Stimulated activated CD4-positive, alpha-beta T cell treated with anti-CD3 and anti-CD28 coated beads, Interleukin-12 subunit alpha, Interleukin-12 subunit beta, amount 100 ng/mL, for 4 hours (primary cell): ENCODE results near the gene TF.
"Not testable (repeated sequence)": the region's sequence is repeated elsewhere in the genome, so short reads cannot be mapped to it uniquely, and the experiment has no call there.

Source experiments
- DNase-seq: peaks from one replicate; pipeline ENCODE4 v3.0.0-alpha.2; 2020

TF gene

GRCh38 chr3:133767607-133768006 lies 21.4 kb downstream of the TF start:
- no peak for DNase-seq

GRCh38 chr3:133769536-133769935 lies 23.3 kb downstream of the TF start:
- DNase-seq: no peak

GRCh38 chr3:133773732-133774131 lies 27.5 kb downstream of the TF start:
- no peak for DNase-seq

GRCh38 chr3:133775309-133775708 lies 29.1 kb downstream of the TF start:
- no peak for DNase-seq

GRCh38 chr3:133775835-133776234 lies 29.6 kb downstream of the TF start:
- no peak for DNase-seq

- DNase-seq: no peak
Measured at GRCh38 chr3:133776794-133777438, 30.7 kb downstream of the TF start.

GRCh38 chr3:133777807-133778568 lies 31.8 kb downstream of the TF start:
- no peak for DNase-seq

- DNase-seq: no peak
Measured at GRCh38 chr3:133779626-133780203, 33.5 kb downstream of the TF start.

- DNase-seq: not testable (repeated sequence)
Measured at GRCh38 chr3:133780756-133781155, 34.6 kb downstream of the TF start.

GRCh38 chr3:133781570-133781969 lies 35.4 kb downstream of the TF start:
- no peak for DNase-seq

GRCh38 chr3:133782454-133782853 lies 36.3 kb downstream of the TF start:
- no peak for DNase-seq

GRCh38 chr3:133783762-133784161 lies 37.6 kb downstream of the TF start:
- DNase-seq: no peak

GRCh38 chr3:133788024-133788423 lies 41.8 kb downstream of the TF start:
- DNase-seq: no peak

- DNase-seq: no peak
Measured at GRCh38 chr3:133792171-133792763, 46.1 kb downstream of the TF start.

- DNase-seq: no peak
Measured at GRCh38 chr3:133797396-133798105, 51.4 kb downstream of the TF start.

- no peak for DNase-seq
Measured at GRCh38 chr3:133799794-133800585, 53.8 kb downstream of the TF start.

- no peak for DNase-seq
Measured at GRCh38 chr3:133803469-133803868, 57.3 kb downstream of the TF start.

- no peak for DNase-seq
Measured at GRCh38 chr3:133804896-133805295, 58.7 kb downstream of the TF start.

GRCh38 chr3:133805384-133805701 lies 59.1 kb downstream of the TF start:
- DNase-seq: no peak

- peak; percentile 94 for DNase-seq
Measured at GRCh38 chr3:133805702-133806475, 59.7 kb downstream of the TF start, which contains the start of gene SRPRB. SRPRB (plus strand) TSS chr3:133805815; CDS start chr3:133805849, 34 bp downstream.

- no peak for DNase-seq
Measured at GRCh38 chr3:133812872-133813271, 66.7 kb downstream of the TF start.

- DNase-seq: no peak
Measured at GRCh38 chr3:133815386-133815785, 69.2 kb downstream of the TF start.
